Right lung (tissue), 5 donors: ENCODE measurements around the gene GATAD2B. TPM values are rescaled to one million over a fixed set of nuclear protein-coding genes. Genes with fewer than 3 reads are reported as not detected.

ENCODE experiments used
- DNase-seq, 2 donors: peaks; one replicate each; pipeline ENCODE4 v3.0.0-alpha.2; 2013
- polyA plus RNA-seq, 5 donors: library from polyadenylated mRNA; unstranded; fragments of 120-200 nt; gene quantifications; one replicate each; pipeline versions ENCODE4 v1.2.1 to v1.2.3, GENCODE V29; 2013; ENCODE audit warnings: inconsistent platforms in 1 of 5, low replicate concordance in 1 of 5; ENCODE audit not compliant: insufficient read length in 5 of 5, insufficient read depth in 1 of 5

GATAD2B gene
- polyA plus RNA-seq, 5 donors: 23.4 to 34.0 (median 28.7) TPM

DNA sequence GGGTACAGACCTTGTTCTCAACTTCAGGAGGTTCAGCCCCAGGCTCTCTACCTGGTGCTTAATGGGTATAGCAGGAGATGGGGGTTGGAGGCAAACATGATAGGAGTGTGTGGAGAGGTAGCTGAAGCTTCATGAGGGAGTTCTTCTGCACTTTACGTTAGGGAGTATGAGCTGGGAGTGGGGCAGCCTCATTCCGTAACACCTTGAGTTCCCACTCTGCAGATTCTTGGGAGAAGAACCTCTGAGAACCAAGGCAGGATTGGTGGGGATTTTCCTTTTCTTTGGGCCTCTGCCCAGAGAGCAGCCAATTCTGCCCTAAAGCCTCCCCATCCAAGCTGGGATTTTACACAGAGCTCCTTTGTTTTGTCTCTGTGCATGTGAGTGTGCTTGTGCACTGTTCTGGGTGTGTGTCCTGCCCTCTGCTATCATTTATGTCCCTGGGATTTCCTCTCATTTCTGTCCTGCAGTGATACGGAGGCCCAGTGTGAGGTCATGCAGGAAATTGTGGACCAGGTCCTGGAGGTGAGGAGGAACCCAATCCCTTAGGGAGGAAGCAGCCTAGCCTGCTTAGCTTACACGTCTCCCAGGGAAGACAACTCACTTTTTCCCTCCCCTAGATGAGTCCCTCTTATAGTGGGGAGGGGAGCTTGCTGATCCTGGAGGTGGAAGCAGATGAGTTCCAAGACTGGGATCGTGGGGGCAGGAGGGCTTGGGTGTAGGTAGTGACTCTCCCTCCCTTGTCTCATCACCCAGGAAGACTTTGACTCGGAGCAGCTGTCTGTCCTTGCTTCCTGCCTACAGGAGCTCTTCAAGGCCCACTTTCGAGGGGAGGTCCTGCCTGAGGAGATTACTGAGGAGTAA is 159.2 kb downstream of the GATAD2B start:
- DNase-seq: no peak

DNA sequence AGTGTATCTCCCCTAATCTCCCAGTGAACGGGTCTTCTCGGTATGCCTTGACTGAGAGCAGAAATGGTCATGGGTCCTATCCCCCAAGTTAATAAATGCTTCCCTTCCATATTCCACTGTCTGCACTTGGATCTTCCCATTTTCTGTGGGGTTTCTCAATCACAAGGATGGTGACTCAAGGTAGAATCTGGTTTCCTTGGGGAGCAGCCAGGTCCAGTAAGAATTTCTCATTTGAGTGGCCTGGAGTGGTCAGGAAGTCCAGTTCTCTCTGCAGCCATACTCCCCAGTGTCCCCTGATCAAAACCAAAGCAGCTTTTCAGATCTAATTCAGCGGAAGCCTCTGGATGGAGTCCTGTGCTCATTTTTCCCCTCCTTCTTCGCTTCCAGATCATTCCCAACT is 162.3 kb downstream of the GATAD2B start:
- no peak for DNase-seq

Other genes with a start within 250 kb of the GATAD2B start
- 10 to 100 TPM; 14.4 to 20.5 (median 15.0) TPM for gene NPR1, start 244.3 kb downstream of the GATAD2B start, polyA plus RNA-seq
- gene INTS3, start 194.9 kb downstream of the GATAD2B start, polyA plus RNA-seq: 100 to 1,000 TPM in 4 of 5 donors, 10 to 100 TPM in 1; 98.2 to 130 (median 104) TPM
- 10 to 100 TPM; 33.3 to 47.9 (median 41.6) TPM for gene SLC27A3, start 147.6 kb downstream of the GATAD2B start, polyA plus RNA-seq
- gene DENND4B, start 23.7 kb upstream of the GATAD2B start, polyA plus RNA-seq: 10 to 100 TPM; 37.1 to 53.7 (median 46.2) TPM
- 10 to 100 TPM; 38.8 to 64.2 (median 50.4) TPM for gene CRTC2, start 35.6 kb upstream of the GATAD2B start, polyA plus RNA-seq
- 10 to 100 TPM; 57.6 to 72.1 (median 66.1) TPM for gene SLC39A1, start 40.6 kb upstream of the GATAD2B start, polyA plus RNA-seq
- 10 to 100 TPM; 34.9 to 44.9 (median 40.1) TPM for gene CREB3L4, start 44.9 kb upstream of the GATAD2B start, polyA plus RNA-seq
- 100 to 1,000 TPM in 1 of 5 donors, 10 to 100 TPM in 4; 81.7 to 104 (median 90.1) TPM for gene JTB, start 54.7 kb upstream of the GATAD2B start, polyA plus RNA-seq
- gene RAB13, start 63.4 kb upstream of the GATAD2B start, polyA plus RNA-seq: 100 to 1,000 TPM; 145 to 175 (median 155) TPM
- 1,000 to 10,000 TPM; 3,493 to 4,788 (median 3,660) TPM for gene RPS27, start 67.8 kb upstream of the GATAD2B start, polyA plus RNA-seq
- gene NUP210L, start 232.1 kb upstream of the GATAD2B start, polyA plus RNA-seq: under 1 TPM; 0.09 to 0.18 (median 0.14) TPM